Stimulated activated naive CD4-positive, alpha-beta T cell (primary cell): ENCODE measurements around the gene HAUS8.
"Not testable (repeated sequence)": the region's sequence is repeated elsewhere in the genome, so short reads cannot be mapped to it uniquely, and the experiment has no call there.

ENCODE experiments used
- DNase-seq, 6 experiments: peaks; one replicate each; lab custom pipeline; 2025; lab: John Stamatoyannopoulos, UW

HAUS8 gene

GRCh38 chr19:17035842-17036424 is 39.3 kb downstream of the HAUS8 start:
- no peak for DNase-seq

- DNase-seq, result no peak
Measured at GRCh38 chr19:17031741-17032140, 43.5 kb downstream of the HAUS8 start.

GRCh38 chr19:17027535-17027975 is 47.7 kb downstream of the HAUS8 start:
- DNase-seq, result no peak

- no peak for DNase-seq
Measured at GRCh38 chr19:17026706-17027534, 48.3 kb downstream of the HAUS8 start, which contains the start of gene CPAMD8. Gene CPAMD8, minus strand, starts transcription at chr19:17026810. Its CDS starts 168 bp downstream, at chr19:17026642.

GRCh38 chr19:17025991-17026658 is 49.1 kb downstream of the HAUS8 start:
- DNase-seq, result peak in 2 of 6 experiments; percentile 6 to 29

- no peak for DNase-seq
Measured at GRCh38 chr19:17025361-17025760, 49.9 kb downstream of the HAUS8 start.

GRCh38 chr19:17024941-17025340 is 50.3 kb downstream of the HAUS8 start:
- DNase-seq, result not testable (repeated sequence)

- no peak for DNase-seq
Measured at GRCh38 chr19:17023805-17024204, 51.4 kb downstream of the HAUS8 start.

GRCh38 chr19:17022738-17023137 is 52.5 kb downstream of the HAUS8 start:
- no peak for DNase-seq

- no peak for DNase-seq
Measured at GRCh38 chr19:17021793-17022590, 53.3 kb downstream of the HAUS8 start.

- no peak for DNase-seq
Measured at GRCh38 chr19:17021328-17021727, 53.9 kb downstream of the HAUS8 start.

- no peak for DNase-seq
Measured at GRCh38 chr19:17020823-17021222, 54.4 kb downstream of the HAUS8 start.

GRCh38 chr19:17020385-17020784 is 54.9 kb downstream of the HAUS8 start:
- no peak for DNase-seq

GRCh38 chr19:17014212-17014861 is 60.9 kb downstream of the HAUS8 start:
- DNase-seq, result not testable (repeated sequence)

- no peak for DNase-seq
Measured at GRCh38 chr19:17011485-17011884, 63.8 kb downstream of the HAUS8 start.

- DNase-seq, result no peak
Measured at GRCh38 chr19:17006579-17006978, 68.7 kb downstream of the HAUS8 start.

- no peak for DNase-seq
Measured at GRCh38 chr19:17005000-17005399, 70.3 kb downstream of the HAUS8 start.

GRCh38 chr19:17004386-17004785 is 70.9 kb downstream of the HAUS8 start:
- DNase-seq, result no peak

GRCh38 chr19:17002455-17002854 is 72.8 kb downstream of the HAUS8 start:
- DNase-seq, result no peak

- peak; percentile 54 to 95 (median 80) for DNase-seq
Measured at GRCh38 chr19:17001603-17002183, 73.6 kb downstream of the HAUS8 start.
